Upper lobe of left lung (tissue), 6 donors: ENCODE measurements around the gene TMEM187. TPM values are rescaled to one million over a fixed set of nuclear protein-coding genes. Genes with fewer than 3 reads are reported as not detected.
A peak's percentile ranks its signal among the peaks of the same experiment; 100 is the strongest.

ENCODE experiments used
- ATAC-seq, 2 donors: fragments of 200-7000 bp; cut with Tn5 transposase; one replicate each; pipeline ENCODE4 v1.9.1; 2022; ENCODE audit warnings: mild to moderate bottlenecking in 2 of 2, moderate library complexity in 2 of 2; ENCODE audit not compliant: low FRiP score in 2 of 2
- DNase-seq, 2 donors: peaks; one replicate each; pipeline ENCODE4 v3.0.0-alpha.2; 2019 to 2020
- H3K27ac ChIP-seq, 4 donors: fragments of 200-600 bp; sonication (generic); one replicate each; pipeline ENCODE4 v1.5.1; 2016 to 2019
- H3K27me3 ChIP-seq, 4 donors: fragments of 200-600 bp; sonication (generic); one replicate each; pipeline ENCODE4 v1.5.1; 2017 to 2019
- H3K36me3 ChIP-seq, 4 donors: fragments of 200-600 bp; sonication (generic); one replicate each; pipeline ENCODE4 v1.5.1; 2016 to 2019
- H3K4me1 ChIP-seq, 4 donors: fragments of 200-600 bp; sonication (generic); one replicate each; pipeline ENCODE4 v1.5.1; 2018 to 2019
- H3K4me3 ChIP-seq, 4 donors: fragments of 200-600 bp; sonication (generic); one replicate each; pipeline ENCODE4 v1.5.1; 2017 to 2019; ENCODE audit warnings: mild to moderate bottlenecking in 2 of 4, moderate library complexity in 1 of 4
- H3K9me3 ChIP-seq, 4 donors: fragments of 200-600 bp; sonication (generic); one replicate each; pipeline ENCODE4 v1.5.1; 2018 to 2019
- EP300 ChIP-seq, 4 donors: sonication (generic); formaldehyde crosslinking; IDR thresholded peaks; one replicate each; pipeline ENCODE4 v1.5.1; 2017; ENCODE audit warnings: antibody characterized with exemption in 4 of 4, control low read depth in 2 of 4
- POLR2A ChIP-seq, 4 donors: fragments of 450-650 bp; IDR thresholded peaks; one replicate each; pipeline ENCODE4 v1.5.1; 2016 to 2017; ENCODE audit warnings: antibody characterized with exemption in 4 of 4, mild to moderate bottlenecking in 2 of 4
- POLR2AphosphoS5 ChIP-seq, 2 donors: sonication (generic); formaldehyde crosslinking; IDR thresholded peaks; one replicate each; pipeline ENCODE4 v1.5.1; 2017; ENCODE audit warnings: antibody characterized with exemption in 2 of 2
- WGBS, 2 donors: methylation state at CpG; one replicate each; pipeline ENCODE4 v1.1.5; 2017 to 2018; 5-methylcytosine and 5-hydroxymethylcytosine counted together
- total RNA-seq, 6 donors: library from RNA; depleted of rRNA in 4 of 6; stranded (reverse); fragments of >200 nt in 4 of 6; gene quantifications; one replicate each; pipeline versions ENCODE4 v1.1.0 to v1.2.1, GENCODE V29; 2016 to 2021
- TF ChIP-seq, protein P1 (sequence below), 6 experiments: fragments of 450-650 bp in 4 of 6; fragments of 200-600 bp in 2 of 6; sonication (generic) in 2 of 6; IDR thresholded peaks; one replicate each; pipeline ENCODE4 v1.5.1; 2016 to 2019; ENCODE audit warnings: antibody characterized with exemption in 6 of 6
- donor health status: DM: no; HTN: no; CAD: no; lungs with moderate emphysema.
- donor health status: DM: no; HTN: yes; CAD: no; lungs with severe emphysema.

The TMEM187 gene
- total RNA-seq, 6 donors from 2014 or later, result 2.1 to 17.7 (median 5.0) TPM

DNA sequence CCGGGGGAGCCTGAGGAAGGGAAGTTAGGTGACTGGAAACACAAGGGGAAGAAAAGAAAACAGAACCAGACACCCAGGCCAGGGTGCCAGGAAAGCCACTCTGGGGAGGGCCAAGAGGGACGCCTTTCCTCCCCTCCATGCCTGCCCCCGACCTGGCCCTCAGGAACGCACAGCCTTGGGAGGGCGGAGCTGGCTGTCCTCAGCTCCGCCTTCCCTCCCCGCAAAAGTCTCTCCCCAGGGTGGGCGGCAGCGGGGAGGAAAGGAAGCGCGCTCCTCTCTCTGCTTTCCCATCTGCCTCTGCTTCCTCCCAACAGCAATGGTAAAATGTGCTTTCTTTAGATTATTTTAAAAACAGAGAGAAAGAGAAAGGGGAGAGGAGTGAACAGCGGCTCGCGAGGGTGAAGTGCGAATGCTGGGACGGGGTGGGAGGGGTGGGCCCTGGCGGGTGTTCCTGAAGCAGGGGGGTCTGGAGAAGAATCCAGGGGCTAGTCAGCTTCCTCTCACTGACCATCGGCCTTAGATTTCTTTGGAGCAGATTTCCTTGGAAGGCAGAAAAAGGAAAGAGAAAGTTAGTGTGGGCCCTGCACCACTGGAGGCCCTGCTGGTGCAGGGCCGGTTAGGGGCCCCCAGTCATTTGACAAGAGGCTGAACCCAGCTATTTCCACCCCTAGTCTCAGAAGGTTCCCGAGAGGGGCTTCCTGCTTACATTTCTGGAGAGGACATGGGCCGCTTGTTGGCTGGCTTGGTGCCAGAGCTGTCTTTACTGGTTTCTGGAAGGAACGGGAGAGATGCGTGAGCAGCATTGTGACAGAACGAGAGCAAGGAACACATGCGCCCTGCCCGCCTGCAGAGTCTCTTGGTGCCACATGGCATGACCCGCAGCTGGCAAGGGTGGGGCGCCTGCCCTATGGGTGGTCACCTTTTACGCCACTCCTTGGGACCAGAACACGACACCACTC is 23.4 kb upstream of the TMEM187 start:
- Histone ChIP-seq H3K4me3 (no peak overlapping the region), H3K4me1 (peaks cover 10 to 42% (median 12%) of the 10 kb centered on the region in 4 donors), H3K9me3 (no peaks in the 10 kb centered on the region), H3K27ac (peak overlapping the region; percentile 21 to 78 (median 52)), H3K27me3 (no peaks in the 10 kb centered on the region), H3K36me3 (peaks cover 0 to 58% (median 42%) of the 10 kb centered on the region in 4 donors)
- ATAC-seq (no peak), DNase-seq (no peak)
- WGBS, 2 donors, result 50 to 60% methylated on average over 16 to 29 of the region's 30 CpGs
- TF ChIP-seq POLR2A (IDR thresholded peaks at IDR 0.05), result no peak
- TF ChIP-seq, protein P1, sequence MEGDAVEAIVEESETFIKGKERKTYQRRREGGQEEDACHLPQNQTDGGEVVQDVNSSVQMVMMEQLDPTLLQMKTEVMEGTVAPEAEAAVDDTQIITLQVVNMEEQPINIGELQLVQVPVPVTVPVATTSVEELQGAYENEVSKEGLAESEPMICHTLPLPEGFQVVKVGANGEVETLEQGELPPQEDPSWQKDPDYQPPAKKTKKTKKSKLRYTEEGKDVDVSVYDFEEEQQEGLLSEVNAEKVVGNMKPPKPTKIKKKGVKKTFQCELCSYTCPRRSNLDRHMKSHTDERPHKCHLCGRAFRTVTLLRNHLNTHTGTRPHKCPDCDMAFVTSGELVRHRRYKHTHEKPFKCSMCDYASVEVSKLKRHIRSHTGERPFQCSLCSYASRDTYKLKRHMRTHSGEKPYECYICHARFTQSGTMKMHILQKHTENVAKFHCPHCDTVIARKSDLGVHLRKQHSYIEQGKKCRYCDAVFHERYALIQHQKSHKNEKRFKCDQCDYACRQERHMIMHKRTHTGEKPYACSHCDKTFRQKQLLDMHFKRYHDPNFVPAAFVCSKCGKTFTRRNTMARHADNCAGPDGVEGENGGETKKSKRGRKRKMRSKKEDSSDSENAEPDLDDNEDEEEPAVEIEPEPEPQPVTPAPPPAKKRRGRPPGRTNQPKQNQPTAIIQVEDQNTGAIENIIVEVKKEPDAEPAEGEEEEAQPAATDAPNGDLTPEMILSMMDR (IDR thresholded peaks at IDR 0.05), result no peak

DNA sequence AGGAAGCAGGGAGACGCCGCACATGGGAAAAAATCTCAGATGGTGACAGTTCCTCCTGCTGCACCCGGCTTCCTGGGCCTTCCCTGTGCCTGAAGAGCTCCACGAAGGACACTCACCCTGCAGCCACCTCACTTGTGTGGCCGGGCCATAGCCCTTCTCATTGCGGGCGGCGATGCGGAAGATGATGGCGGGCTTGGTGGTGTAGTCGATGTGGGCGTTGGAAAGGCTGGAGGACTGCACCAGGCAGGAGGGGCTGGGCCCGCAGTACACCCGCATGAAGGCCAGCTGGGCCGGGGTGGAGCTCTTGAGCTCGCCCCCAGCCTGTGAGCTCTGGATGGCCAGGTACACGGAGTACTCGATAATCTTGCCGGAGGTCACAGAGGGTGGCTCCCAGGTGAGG is 22.4 kb upstream of the TMEM187 start:
- no peaks in the 10 kb centered on the region for H3K9me3 ChIP-seq
- peak overlapping the region in 2 of 4 donors; percentile 69 to 78 for H3K27ac ChIP-seq
- ATAC-seq (no peak), DNase-seq (no peak)
- no peak for TF ChIP-seq EP300 (IDR thresholded peaks at IDR 0.05)
- TF ChIP-seq, protein P1 (IDR thresholded peaks at IDR 0.05), result no peak
- peaks cover 0 to 69% (median 49%) of the 10 kb centered on the region in 4 donors for H3K36me3 ChIP-seq
- 60 to 93% methylated on average over 1 to 19 of the region's 19 CpGs for WGBS, 2 donors
- peaks cover 10 to 33% (median 12%) of the 10 kb centered on the region in 4 donors for H3K4me1 ChIP-seq
- H3K27me3 ChIP-seq, result no peaks in the 10 kb centered on the region
- H3K4me3 ChIP-seq, result no peak overlapping the region

DNA sequence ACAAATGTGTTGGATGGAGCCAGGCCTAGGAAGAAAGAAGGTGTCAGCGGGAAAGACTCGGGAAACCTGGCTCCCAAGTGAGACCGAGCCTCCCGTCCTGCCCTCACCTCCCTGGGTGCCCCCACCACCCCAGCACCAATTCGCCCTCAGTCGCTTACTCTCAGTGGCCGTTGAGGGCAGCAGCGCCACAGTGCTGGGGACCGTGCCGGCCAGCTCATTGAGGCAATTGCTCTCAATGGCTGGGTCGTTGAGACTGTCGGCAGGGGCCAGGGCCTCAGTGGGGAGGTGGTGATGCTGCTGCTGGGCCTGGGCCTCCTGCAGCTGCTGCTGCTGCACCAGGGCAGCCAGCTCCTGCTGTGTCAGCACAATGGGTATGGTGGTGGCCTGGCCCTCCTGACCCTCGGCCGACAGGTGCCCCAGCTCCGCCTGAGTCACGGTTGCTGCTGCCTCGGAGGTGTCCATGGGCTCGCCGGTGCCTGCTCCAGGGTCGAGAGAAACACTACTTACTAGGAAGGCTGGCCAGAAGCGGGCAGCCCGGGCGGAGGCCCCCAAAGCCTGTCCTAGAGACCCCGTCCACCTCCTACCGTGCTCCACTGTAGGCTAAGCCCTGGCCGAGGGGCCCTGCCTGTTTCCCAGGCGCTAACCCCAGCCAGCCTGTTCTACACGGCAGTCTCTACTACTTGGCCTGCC is 20.7 kb upstream of the TMEM187 start:
- Histone ChIP-seq H3K4me3 (no peak overlapping the region), H3K9me3 (no peaks in the 10 kb centered on the region), H3K27ac (no peak overlapping the region), H3K4me1 (peaks cover 10 to 31% (median 12%) of the 10 kb centered on the region in 4 donors), H3K27me3 (no peaks in the 10 kb centered on the region), H3K36me3 (peaks cover 0 to 86% (median 57%) of the 10 kb centered on the region in 4 donors)
- 96 to 100% methylated on average over 6 to 23 of the region's 28 CpGs for WGBS, 2 donors
- DNase-seq, result no peak
- no peak for TF ChIP-seq POLR2AphosphoS5 (IDR thresholded peaks at IDR 0.05)
- TF ChIP-seq, protein P1 (IDR thresholded peaks at IDR 0.05), result no peak
- TF ChIP-seq EP300 (IDR thresholded peaks at IDR 0.05), result no peak
- no peak for TF ChIP-seq POLR2A (IDR thresholded peaks at IDR 0.05)
- no peak for ATAC-seq

DNA sequence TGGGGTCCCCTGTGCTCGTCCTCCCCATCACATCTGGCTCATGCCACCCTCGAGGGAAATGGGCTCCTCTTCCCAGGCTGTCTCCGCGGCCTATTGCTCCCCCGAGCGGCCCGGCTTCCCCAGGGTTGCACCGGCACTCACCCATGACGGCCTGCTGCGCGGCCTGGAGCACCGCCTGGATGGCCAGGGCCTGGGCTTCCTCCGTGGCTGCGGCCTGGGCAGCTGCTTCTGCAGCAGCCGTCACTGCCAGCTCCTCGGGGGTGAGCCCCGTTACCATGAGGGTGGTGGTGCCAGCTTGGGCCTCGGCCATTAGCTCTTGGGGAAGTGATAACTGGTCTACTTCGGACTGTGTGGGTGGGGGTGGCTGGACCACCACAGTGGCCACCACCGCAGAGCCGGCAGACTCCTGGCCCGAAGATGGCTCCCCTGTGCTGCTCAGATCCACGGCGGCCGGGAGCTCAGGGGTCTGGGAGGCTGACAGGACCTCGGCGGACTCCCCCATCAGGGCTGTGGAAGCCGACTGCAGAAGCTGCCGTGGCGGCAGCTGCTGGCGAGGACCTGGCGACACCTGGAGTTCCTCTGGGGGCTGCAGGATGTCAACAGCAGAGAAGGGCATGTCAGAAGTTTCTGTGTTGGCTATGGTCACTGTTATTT is 20.1 kb upstream of the TMEM187 start:
- Histone ChIP-seq H3K27ac (no peak overlapping the region), H3K4me3 (no peak overlapping the region), H3K36me3 (peaks cover 0 to 92% (median 61%) of the 10 kb centered on the region in 4 donors), H3K4me1 (peaks cover 10 to 26% (median 12%) of the 10 kb centered on the region in 4 donors), H3K27me3 (no peaks in the 10 kb centered on the region), H3K9me3 (no peaks in the 10 kb centered on the region)
- DNase-seq (no peak), ATAC-seq (no peak)
- no peak for TF ChIP-seq EP300 (IDR thresholded peaks at IDR 0.05)
- no peak for TF ChIP-seq POLR2A (IDR thresholded peaks at IDR 0.05)
- TF ChIP-seq POLR2AphosphoS5 (IDR thresholded peaks at IDR 0.05), result no peak
- TF ChIP-seq, protein P1 (IDR thresholded peaks at IDR 0.05), result no peak
- 92 to 93% methylated on average over 9 to 19 of the region's 32 CpGs for WGBS, 2 donors
